HepG2 (cell line): ENCODE data around the gene EDN2. TPM values are rescaled to one million over a fixed set of nuclear protein-coding genes. Genes with fewer than 3 reads are reported as not detected.

ENCODE experiments used
- ATAC-seq: fragments of 200-7000 bp; cut with Tn5 transposase; 3 replicates; pipeline ENCODE4 v1.9.1; 2020; ENCODE audit warnings: mild to moderate bottlenecking, moderate library complexity
- BruUV-seq: library from RNA; stranded (reverse); fragments of 400-500 nt; replicated peaks from 2 replicates; lab custom pipeline; 2021; lab: Mats Ljungman, UMichigan
- CTCF ChIA-PET: fragments of 300-600 bp; formaldehyde crosslinking; extraction: SDS; loops from one replicate; lab custom pipeline; 2021; ENCODE audit warnings: low total read pairs, inconsistent platforms, low intra/inter-chr PET ratio; lab: Yijun Ruan, JAX
- POLR2A ChIA-PET: fragments of 350-600 bp; sonication (Branson Sonifier 250); formaldehyde crosslinking; loops from one replicate; lab custom pipeline; 2020; ENCODE audit warnings: antibody characterized with exemption, inconsistent platforms; lab: Yijun Ruan, JAX
- DNase-seq: peaks from one replicate; pipeline ENCODE4 v3.0.0-alpha.2; 2015; ENCODE audit warnings: low spot score
- FAIRE-seq: peaks from 3 replicates; lab custom pipeline; 2011; peaks lifted over from hg19 to GRCh38; lab: Jason Lieb, UNC
- H2AFZ ChIP-seq: one replicate; pipeline ENCODE4 v1.6.1; 2011; ENCODE audit warnings: low read length, inconsistent platforms
- H3K27ac ChIP-seq: fragments of 300-600 bp; 3 replicates; pipeline ENCODE4 v1.8.0; 2011; ENCODE audit warnings: mixed run types, mild to moderate bottlenecking, mixed read lengths, low read length, inconsistent platforms; ENCODE audit not compliant: insufficient read depth; ENCODE audit errors: extremely low read length
- H3K27me3 ChIP-seq, 2 experiments: fragments of 200-600 bp in 1 of 2; 2 replicates in 1 of 2; 3 replicates in 1 of 2; pipeline versions ENCODE4 v1.6.0 to v1.8.0; 2011; ENCODE audit warnings: low read length in 2 of 2, mild to moderate bottlenecking in 2 of 2, moderate library complexity in 2 of 2, inconsistent platforms in 1 of 2; ENCODE audit not compliant: insufficient read depth in 2 of 2, control insufficient read depth in 1 of 2
- H3K36me3 ChIP-seq, 2 experiments: fragments of 200-600 bp in 1 of 2; replicated peaks in 1 of 2; 2 replicates in 1 of 2; 3 replicates in 1 of 2; pipeline versions ENCODE4 v1.5.1 to v1.8.0; 2011; ENCODE audit warnings: low read length in 2 of 2, inconsistent platforms in 1 of 2; ENCODE audit not compliant: insufficient read depth in 2 of 2, control insufficient read depth in 1 of 2
- H3K4me1 ChIP-seq: 2 replicates; pipeline ENCODE4 v1.5.1; 2012; ENCODE audit warnings: low read length, inconsistent platforms; ENCODE audit not compliant: insufficient read depth
- H3K4me2 ChIP-seq: 2 replicates; pipeline ENCODE4 v1.6.0; 2011; ENCODE audit warnings: low read depth, low read length, inconsistent platforms
- H3K4me3 ChIP-seq, 3 experiments: fragments of 200-600 bp in 1 of 3; sonication (generic), shearing (Covaris generic) in 1 of 3; replicated peaks in 1 of 3; 2 replicates each; pipeline ENCODE4 v1.5.1; 2011 to 2016; ENCODE audit warnings: low read length in 3 of 3, inconsistent platforms in 2 of 3, low read depth in 2 of 3, mild to moderate bottlenecking in 2 of 3, control low read depth in 1 of 3, mixed read lengths in 1 of 3; ENCODE audit not compliant: insufficient read depth in 1 of 3
- H3K79me2 ChIP-seq: one replicate; pipeline ENCODE4 v1.6.1; 2011; ENCODE audit warnings: low read length, inconsistent platforms; ENCODE audit not compliant: insufficient read depth
- H3K9ac ChIP-seq: 2 replicates; pipeline ENCODE4 v1.6.0; 2011; ENCODE audit warnings: mild to moderate bottlenecking, low read depth, low read length, inconsistent platforms; ENCODE audit not compliant: insufficient read depth
- H3K9me3 ChIP-seq: 2 replicates; pipeline ENCODE4 v1.5.1; 2012; ENCODE audit warnings: mild to moderate bottlenecking, low read length
- H4K20me1 ChIP-seq: 2 replicates; pipeline ENCODE4 v1.6.0; 2011; ENCODE audit warnings: inconsistent platforms, mild to moderate bottlenecking, low read length, moderate library complexity; ENCODE audit not compliant: insufficient read depth
- CEBPZ ChIP-seq: IDR thresholded peaks from 2 replicates; pipeline ENCODE4 v1.6.1; 2012; ENCODE audit warnings: low read length, improper control_type of control experiment
- HNF4A ChIP-seq: sonication (generic); formaldehyde crosslinking; IDR thresholded peaks from 2 replicates; pipeline ENCODE4 v1.4.0; 2020; ENCODE audit warnings: missing genetic modification reagents
- PRPF4 ChIP-seq: fragments of 200-400 bp; formaldehyde crosslinking; IDR thresholded peaks from 2 replicates; pipeline ENCODE4 v1.6.1; 2016; ENCODE audit warnings: low read length, low read depth; ENCODE audit not compliant: poor library complexity, severe bottlenecking
- TRIM22 ChIP-seq: fragments of 450-650 bp; IDR thresholded peaks from 2 replicates; pipeline ENCODE4 v1.6.1; 2017
- ZNF570 ChIP-seq: sonication (generic); formaldehyde crosslinking; IDR thresholded peaks from 2 replicates; pipeline ENCODE4 v1.4.0; 2020; ENCODE audit warnings: mild to moderate bottlenecking, missing genetic modification reagents, borderline replicate concordance
- ZNF691 ChIP-seq: sonication (generic); formaldehyde crosslinking; IDR thresholded peaks from 2 replicates; pipeline ENCODE4 v1.4.0; 2020; ENCODE audit warnings: missing genetic modification reagents, low read depth, mild to moderate bottlenecking, borderline replicate concordance
- WGBS: methylation state at CpG from one replicate; pipeline ENCODE4 v1.1.6; 2017; ENCODE audit warnings: low lambda C conversion rate; 5-methylcytosine and 5-hydroxymethylcytosine counted together
- in situ Hi-C: cut with HindIII; loops from 2 replicates; pipeline ENCODE4 v1.10.0; 2017; ENCODE audit warnings: low pct_unique_long_range_greater_than_20kb; ENCODE audit not compliant: extremely low pct_ligation_motif_present
- intact Hi-C: fragments of 100-400 bp; cut with micrococcal nuclease; formaldehyde crosslinking; loops from one replicate; pipeline ENCODE4 v1.10.0; 2022; ENCODE audit not compliant: unreplicated experiment
- polyA plus RNA-seq, 8 experiments: library from polyadenylated mRNA; depleted of rRNA in 3 of 8; stranded (reverse) in 7 of 8; unstranded in 1 of 8; fragments of >200 nt; fragmentation: Illumina TruSeq in 4 of 8; extraction: Trizol in 4 of 8; gene quantifications; 2 replicates each; pipeline versions ENCODE4 v1.2.1 to v1.2.3, GENCODE V29; 2011 to 2016; ENCODE audit warnings: low read depth in 4 of 8, missing spikeins in 1 of 8, mixed read lengths in 1 of 8; ENCODE audit not compliant: insufficient read depth in 1 of 8
- total RNA-seq, 5 experiments: library from RNA; depleted of rRNA; stranded (reverse); fragments of >200 nt; fragmentation: Illumina TruSeq; extraction: Trizol; gene quantifications; 2 replicates each; pipeline ENCODE4 v1.2.3, GENCODE V29; 2016; ENCODE audit warnings: low read depth in 1 of 5
- TF ChIP-seq, protein P1 (sequence below): sonication (generic); formaldehyde crosslinking; IDR thresholded peaks from 2 replicates; pipeline ENCODE4 v1.8.1; 2023; ENCODE audit warnings: missing genetic modification reagents, mild to moderate bottlenecking, borderline replicate concordance
- TF ChIP-seq, protein P2 (sequence below): sonication (generic); formaldehyde crosslinking; IDR thresholded peaks from 2 replicates; pipeline ENCODE4 v1.4.0; 2020; ENCODE audit warnings: missing genetic modification reagents, borderline replicate concordance

Gene EDN2
- total and polyA plus RNA-seq, 2 of the 13 experiments (the other 11 are each of a cell fraction or from before 2014, with no cell fraction given) = not detected

DNA sequence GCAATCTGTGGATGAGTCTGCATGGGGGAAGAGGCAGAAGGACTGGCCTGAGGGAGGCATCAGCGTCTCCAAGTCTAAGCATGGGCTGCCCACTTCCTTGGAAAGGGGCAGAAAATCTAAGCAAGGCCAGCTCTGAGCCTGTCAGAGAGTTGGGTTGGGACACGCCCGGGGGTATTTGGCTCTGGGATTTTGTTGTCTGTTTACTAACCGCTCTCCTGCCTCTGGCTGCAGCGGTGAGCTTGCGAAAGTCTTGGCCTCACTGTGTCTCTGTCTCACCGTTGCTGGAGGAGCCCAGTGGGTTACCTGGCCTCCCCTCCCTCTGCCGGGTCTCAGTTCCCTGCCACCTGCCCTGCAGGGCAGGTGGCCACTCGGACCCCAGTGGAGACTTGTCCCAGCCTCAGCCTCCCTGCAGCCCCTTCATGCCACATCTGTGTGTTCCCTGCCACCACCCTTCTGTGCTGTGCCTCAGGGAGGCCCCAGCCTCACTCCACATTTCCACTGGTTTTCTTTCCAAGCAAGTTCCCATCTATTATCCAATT lies 33.7 kb downstream of the EDN2 start (continued):
- TF ChIP-seq PRPF4 (no peak), TRIM22 (no peak), ZNF691 (CRISPR knock-in tag) (no peak), ZNF570 (CRISPR knock-in tag) (no peak)

DNA sequence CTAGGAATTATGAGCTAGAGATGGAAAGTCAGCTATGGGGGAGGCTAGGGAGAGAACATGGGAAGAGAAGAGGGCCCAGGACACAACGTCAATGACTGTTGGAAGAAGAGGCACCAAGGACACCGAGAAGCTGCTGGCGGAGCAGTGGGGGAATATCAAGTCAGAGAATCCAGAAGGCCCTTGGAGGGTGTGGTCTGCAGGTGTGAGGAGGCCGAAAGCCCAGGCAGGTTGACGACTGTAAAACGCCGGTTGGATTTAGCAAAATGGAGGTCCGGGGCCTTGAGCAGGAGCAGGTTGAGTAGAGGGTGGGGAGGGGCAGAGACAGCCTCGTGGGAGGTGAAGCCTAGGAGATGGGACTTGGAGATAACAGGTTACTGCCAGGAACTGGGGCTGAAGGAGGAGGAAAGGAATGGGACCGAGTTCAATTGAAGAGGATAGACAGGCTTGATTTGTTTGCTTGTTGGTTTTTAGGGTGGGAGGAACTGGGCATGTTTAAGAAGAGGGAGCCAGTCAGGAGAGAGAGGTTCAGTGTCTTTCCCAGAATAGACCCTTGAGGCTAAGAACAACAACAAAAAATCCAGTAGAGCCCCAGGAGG lies 35.1 kb downstream of the EDN2 start:
- H3K4me3 ChIP-seq = no peak overlapping the region
- in situ Hi-C loops = no loop called here
- ChIA-PET CTCF (no interaction called here), POLR2A (no interaction called here)
- no peaks in the 10 kb centered on the region for H3K4me1 ChIP-seq
- no peak for ATAC-seq
- TF ChIP-seq, protein P1, sequence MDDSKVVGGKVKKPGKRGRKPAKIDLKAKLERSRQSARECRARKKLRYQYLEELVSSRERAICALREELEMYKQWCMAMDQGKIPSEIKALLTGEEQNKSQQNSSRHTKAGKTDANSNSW = no peak
- no peak for TF ChIP-seq CEBPZ
- TF ChIP-seq, protein P2, sequence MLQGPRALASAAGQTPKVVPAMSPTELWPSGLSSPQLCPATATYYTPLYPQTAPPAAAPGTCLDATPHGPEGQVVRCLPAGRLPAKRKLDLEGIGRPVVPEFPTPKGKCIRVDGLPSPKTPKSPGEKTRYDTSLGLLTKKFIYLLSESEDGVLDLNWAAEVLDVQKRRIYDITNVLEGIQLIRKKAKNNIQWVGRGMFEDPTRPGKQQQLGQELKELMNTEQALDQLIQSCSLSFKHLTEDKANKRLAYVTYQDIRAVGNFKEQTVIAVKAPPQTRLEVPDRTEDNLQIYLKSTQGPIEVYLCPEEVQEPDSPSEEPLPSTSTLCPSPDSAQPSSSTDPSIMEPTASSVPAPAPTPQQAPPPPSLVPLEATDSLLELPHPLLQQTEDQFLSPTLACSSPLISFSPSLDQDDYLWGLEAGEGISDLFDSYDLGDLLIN = no peak
- no peak for TF ChIP-seq HNF4A
- H3K9me3 ChIP-seq = peaks cover 7% of the 10 kb centered on the region
- H3K79me2 ChIP-seq = no peaks in the 10 kb centered on the region
- DNase-seq = no peak
- BruUV-seq = no TSS peak
- WGBS = 43% methylated on average over 10 of the region's 10 CpGs
- no peak for FAIRE-seq
- intact Hi-C loops = no loop called here
- no peak overlapping the region for H3K27ac ChIP-seq
- peaks cover 3 to 13% of the 10 kb centered on the region in 2 experiments; a peak in 1 of 5 replicates for H3K27me3 ChIP-seq
- H2AFZ ChIP-seq = no peak overlapping the region
- no peak overlapping the region for H3K9ac ChIP-seq
- no peaks in the 10 kb centered on the region for H3K36me3 ChIP-seq
- H3K4me2 ChIP-seq = no peak overlapping the region
- H4K20me1 ChIP-seq = no peaks in the 10 kb centered on the region
